RWPE1 (cell line): Measurements from ENCODE around the gene CLCN5.

ENCODE experiments used
- CTCF ChIA-PET: fragments of 350-600 bp; sonication (Branson Sonifier 250); formaldehyde crosslinking; extraction: SDS; loops from one replicate; lab custom pipeline; 2021; lab: Yijun Ruan, JAX
- POLR2A ChIA-PET: fragments of 400-600 bp; formaldehyde crosslinking; extraction: SDS; loops from one replicate; lab custom pipeline; 2020; ENCODE audit warnings: antibody characterized with exemption; ENCODE audit not compliant: low non-redundant PET; lab: Yijun Ruan, JAX
- DNase-seq: peaks from one replicate; pipeline ENCODE4 v3.0.0; 2012; ENCODE audit warnings: low spot score
- H3K27ac ChIP-seq: fragments of 450-650 bp; 2 replicates; pipeline ENCODE4 v1.5.1; 2017
- CTCF ChIP-seq: fragments of 450-650 bp; conservative IDR thresholded peaks from 2 replicates; pipeline ENCODE4 v1.5.1; 2017; ENCODE audit warnings: low read depth, mild to moderate bottlenecking

CLCN5 gene

GRCh38 chrX:49925176-49925575 is 2.8 kb downstream of the CLCN5 start:
- CTCF ChIA-PET: no interaction called here
- DNase-seq: no peak
- no peak overlapping the region for H3K27ac ChIP-seq
- no peak for TF ChIP-seq CTCF
- POLR2A ChIA-PET: no interaction called here

- no peak for DNase-seq
- ChIA-PET CTCF (no interaction called here), POLR2A (no interaction called here)
- TF ChIP-seq CTCF: no peak
- H3K27ac ChIP-seq: no peak overlapping the region
Measured at GRCh38 chrX:49930039-49930438, 7.6 kb downstream of the CLCN5 start.

GRCh38 chrX:49932791-49933190 is 10.4 kb downstream of the CLCN5 start:
- TF ChIP-seq CTCF: no peak
- DNase-seq: no peak
- CTCF ChIA-PET: no interaction called here
- POLR2A ChIA-PET: no interaction called here
- H3K27ac ChIP-seq: no peak overlapping the region

GRCh38 chrX:49934148-49934547 is 11.8 kb downstream of the CLCN5 start:
- CTCF ChIA-PET: no interaction called here
- no peak for DNase-seq
- TF ChIP-seq CTCF: no peak

GRCh38 chrX:49934729-49935128 is 12.3 kb downstream of the CLCN5 start:
- ChIA-PET CTCF (no interaction called here), POLR2A (no interaction called here)
- H3K27ac ChIP-seq: no peak overlapping the region
- TF ChIP-seq CTCF: no peak
- no peak for DNase-seq

More at GRCh38 chrX:49934148-49934547, 11.8 kb downstream of the CLCN5 start:
- H3K27ac ChIP-seq: no peak overlapping the region
- POLR2A ChIA-PET: no interaction called here

- POLR2A ChIA-PET: no interaction called here
- TF ChIP-seq CTCF: no peak
- no peak overlapping the region for H3K27ac ChIP-seq
- CTCF ChIA-PET: no interaction called here
- no peak for DNase-seq
Measured at GRCh38 chrX:49947781-49948180, 25.4 kb downstream of the CLCN5 start.

- ChIA-PET CTCF (interaction anchor here (0.6 kb wide), 1 partner anchor 52 kb away, joined by 4 read pairs; no protein-coding TSS in a partner anchor), POLR2A (no interaction called here)
- no peak for DNase-seq
- H3K27ac ChIP-seq: no peak overlapping the region
- no peak for TF ChIP-seq CTCF
Measured at GRCh38 chrX:49949961-49950360, 27.6 kb downstream of the CLCN5 start.
